Measurements from ENCODE around the gene RCAN3.

Gene RCAN3

DNA sequence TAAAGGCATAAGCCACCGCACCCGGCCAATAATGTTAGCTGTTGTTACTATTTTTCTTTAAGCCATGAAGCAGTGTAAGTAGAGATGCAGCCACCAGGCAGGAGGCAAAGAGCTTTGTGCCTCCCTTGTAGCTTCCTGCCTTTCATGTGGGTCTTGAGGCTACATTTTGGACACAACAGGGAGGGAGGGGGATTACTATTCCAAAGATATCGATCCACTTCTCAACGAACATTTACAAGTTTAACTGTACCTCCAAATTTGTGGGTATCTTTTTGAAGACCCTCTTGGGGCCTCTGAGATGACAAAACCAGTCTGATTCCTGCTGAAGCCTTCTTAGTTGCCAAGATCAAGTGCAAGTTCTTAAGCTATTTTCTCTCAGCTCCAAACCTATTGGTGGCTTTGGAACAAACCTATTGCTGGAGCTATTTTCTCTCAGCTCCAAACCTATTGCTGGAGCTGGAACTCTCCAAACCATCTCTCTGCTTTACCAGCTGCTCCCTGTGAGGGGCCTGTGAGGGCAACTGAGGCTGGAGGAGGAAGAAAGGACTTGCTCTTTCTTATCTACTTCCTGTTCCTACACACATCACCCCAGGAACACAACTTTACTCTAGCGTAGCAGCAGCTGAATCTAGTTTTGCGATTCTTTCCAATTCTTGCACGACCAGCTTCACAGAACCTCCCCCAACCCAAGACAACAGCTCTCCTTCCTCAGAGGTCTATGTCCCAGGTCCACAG is 16.1 kb upstream of the RCAN3 start:
- TF ChIP-seq, protein P1, sequence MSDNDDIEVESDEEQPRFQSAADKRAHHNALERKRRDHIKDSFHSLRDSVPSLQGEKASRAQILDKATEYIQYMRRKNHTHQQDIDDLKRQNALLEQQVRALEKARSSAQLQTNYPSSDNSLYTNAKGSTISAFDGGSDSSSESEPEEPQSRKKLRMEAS (IDR thresholded peaks at IDR 0.05): no peak
- TF ChIP-seq, protein P2, sequence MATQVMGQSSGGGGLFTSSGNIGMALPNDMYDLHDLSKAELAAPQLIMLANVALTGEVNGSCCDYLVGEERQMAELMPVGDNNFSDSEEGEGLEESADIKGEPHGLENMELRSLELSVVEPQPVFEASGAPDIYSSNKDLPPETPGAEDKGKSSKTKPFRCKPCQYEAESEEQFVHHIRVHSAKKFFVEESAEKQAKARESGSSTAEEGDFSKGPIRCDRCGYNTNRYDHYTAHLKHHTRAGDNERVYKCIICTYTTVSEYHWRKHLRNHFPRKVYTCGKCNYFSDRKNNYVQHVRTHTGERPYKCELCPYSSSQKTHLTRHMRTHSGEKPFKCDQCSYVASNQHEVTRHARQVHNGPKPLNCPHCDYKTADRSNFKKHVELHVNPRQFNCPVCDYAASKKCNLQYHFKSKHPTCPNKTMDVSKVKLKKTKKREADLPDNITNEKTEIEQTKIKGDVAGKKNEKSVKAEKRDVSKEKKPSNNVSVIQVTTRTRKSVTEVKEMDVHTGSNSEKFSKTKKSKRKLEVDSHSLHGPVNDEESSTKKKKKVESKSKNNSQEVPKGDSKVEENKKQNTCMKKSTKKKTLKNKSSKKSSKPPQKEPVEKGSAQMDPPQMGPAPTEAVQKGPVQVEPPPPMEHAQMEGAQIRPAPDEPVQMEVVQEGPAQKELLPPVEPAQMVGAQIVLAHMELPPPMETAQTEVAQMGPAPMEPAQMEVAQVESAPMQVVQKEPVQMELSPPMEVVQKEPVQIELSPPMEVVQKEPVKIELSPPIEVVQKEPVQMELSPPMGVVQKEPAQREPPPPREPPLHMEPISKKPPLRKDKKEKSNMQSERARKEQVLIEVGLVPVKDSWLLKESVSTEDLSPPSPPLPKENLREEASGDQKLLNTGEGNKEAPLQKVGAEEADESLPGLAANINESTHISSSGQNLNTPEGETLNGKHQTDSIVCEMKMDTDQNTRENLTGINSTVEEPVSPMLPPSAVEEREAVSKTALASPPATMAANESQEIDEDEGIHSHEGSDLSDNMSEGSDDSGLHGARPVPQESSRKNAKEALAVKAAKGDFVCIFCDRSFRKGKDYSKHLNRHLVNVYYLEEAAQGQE (IDR thresholded peaks at IDR 0.05; ENCODE audit: low read depth): no peak
- TF ChIP-seq FOXM1 (IDR thresholded peaks at IDR 0.05; ENCODE audit: borderline replicate concordance, low read depth): no peak

DNA sequence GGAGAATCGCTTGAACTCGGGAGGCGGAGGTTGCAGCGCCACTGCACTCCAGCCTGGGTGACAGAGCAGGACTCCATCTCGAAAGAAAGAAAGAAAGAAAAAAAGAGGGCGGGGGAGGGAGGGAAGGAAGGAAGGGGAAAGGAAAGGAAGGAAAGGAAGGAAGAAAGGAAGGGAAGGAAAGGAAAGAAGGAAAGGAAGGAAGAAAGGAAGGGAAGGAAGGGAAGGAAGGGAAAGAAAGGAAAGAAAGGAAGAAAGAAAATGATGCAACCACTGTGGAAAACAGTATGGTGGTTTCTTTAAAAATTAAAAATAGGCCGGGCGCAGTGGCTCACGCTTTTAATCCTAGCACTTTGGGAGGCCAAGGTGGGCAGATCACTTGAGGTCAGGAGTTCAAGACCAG is 15.2 kb upstream of the RCAN3 start:
- no peak for TF ChIP-seq EGR1 (IDR thresholded peaks at IDR 0.05)
- no peak for TF ChIP-seq TAF1 (IDR thresholded peaks at IDR 0.05; ENCODE audit: low read depth)
- no peak for TF ChIP-seq CREB1 (IDR thresholded peaks at IDR 0.05; ENCODE audit: low read depth)
- no peak for TF ChIP-seq NFIC (IDR thresholded peaks at IDR 0.05)
- TF ChIP-seq, protein P2 (IDR thresholded peaks at IDR 0.05; ENCODE audit: low read depth): no peak
- no peak for TF ChIP-seq FOXM1 (IDR thresholded peaks at IDR 0.05; ENCODE audit: borderline replicate concordance, low read depth)
- TF ChIP-seq, protein P3, sequence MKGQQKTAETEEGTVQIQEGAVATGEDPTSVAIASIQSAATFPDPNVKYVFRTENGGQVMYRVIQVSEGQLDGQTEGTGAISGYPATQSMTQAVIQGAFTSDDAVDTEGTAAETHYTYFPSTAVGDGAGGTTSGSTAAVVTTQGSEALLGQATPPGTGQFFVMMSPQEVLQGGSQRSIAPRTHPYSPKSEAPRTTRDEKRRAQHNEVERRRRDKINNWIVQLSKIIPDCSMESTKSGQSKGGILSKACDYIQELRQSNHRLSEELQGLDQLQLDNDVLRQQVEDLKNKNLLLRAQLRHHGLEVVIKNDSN (IDR thresholded peaks at IDR 0.05): no peak
- TF ChIP-seq, protein P1 (IDR thresholded peaks at IDR 0.05): no peak

DNA sequence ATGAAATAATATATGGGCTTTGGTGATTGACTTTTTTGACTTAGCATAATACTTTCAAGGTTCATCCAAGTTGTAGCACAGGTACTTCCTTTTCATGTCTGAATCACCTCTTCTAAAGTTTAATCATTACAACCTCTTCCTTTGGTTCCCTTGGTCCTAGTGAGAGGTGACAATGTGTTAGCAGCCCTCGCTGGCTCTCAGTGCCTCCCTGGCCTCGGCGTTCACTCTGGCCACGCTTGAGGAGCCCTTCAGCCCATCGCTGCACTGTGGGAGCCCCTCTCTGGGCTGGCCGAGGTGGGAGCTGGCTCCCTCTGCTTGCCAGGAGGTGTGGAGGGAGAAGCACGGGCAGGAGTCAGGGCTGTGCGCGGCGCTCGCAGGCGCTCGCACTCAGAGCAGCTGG is 13.0 kb upstream of the RCAN3 start:
- no peak for TF ChIP-seq NFIC (IDR thresholded peaks at IDR 0.05)
- TF ChIP-seq CEBPB (IDR thresholded peaks at IDR 0.05): no peak
- no peak for TF ChIP-seq CREB1 (IDR thresholded peaks at IDR 0.05; ENCODE audit: low read depth)
- no peak for TF ChIP-seq TCF12 (IDR thresholded peaks at IDR 0.05; ENCODE audit: low read depth)
- no peak for TF ChIP-seq YY1 (IDR thresholded peaks at IDR 0.05; ENCODE audit: low read depth)
- TF ChIP-seq FOXM1 (IDR thresholded peaks at IDR 0.05; ENCODE audit: borderline replicate concordance, low read depth): no peak
- no peak for TF ChIP-seq EGR1 (IDR thresholded peaks at IDR 0.05)
- TF ChIP-seq, protein P2 (IDR thresholded peaks at IDR 0.05; ENCODE audit: low read depth): no peak
- TF ChIP-seq, protein P1 (IDR thresholded peaks at IDR 0.05): no peak
- no peak for TF ChIP-seq TEAD4 (IDR thresholded peaks at IDR 0.05)

DNA sequence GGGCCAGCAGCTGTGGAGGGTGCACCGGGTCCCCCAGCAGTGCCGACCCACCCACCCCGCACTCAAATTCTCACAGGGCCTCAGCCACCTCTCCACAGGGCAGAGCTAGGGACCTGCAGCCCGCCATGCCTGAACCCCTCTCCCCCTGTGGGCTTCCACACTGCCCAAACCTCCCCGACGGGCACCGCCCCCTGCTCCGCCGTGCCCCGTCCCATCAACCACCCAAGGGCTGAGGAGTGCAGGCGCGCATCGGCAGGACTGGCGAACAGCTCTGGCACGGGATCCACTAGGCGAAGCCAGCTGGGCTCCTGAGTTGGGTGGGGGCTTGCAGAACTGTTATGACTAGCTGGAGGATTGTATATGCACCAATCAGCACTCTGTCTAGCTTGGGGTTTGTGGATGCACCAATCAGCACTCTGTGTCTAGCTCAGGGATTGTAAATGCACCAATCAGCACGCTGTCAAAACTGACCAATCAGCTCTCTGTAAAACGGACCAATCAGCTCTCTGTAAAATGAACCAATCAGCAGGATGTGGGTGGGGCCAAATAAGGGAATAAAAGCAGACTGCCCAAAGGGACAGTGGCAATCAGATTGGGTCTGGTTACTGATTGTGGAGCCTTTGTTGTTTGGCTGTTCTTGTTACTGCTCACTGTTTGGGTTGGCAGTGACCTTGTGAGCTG is 12.4 kb upstream of the RCAN3 start:
- TF ChIP-seq, protein P1 (IDR thresholded peaks at IDR 0.05): no peak
- TF ChIP-seq, protein P3 (IDR thresholded peaks at IDR 0.05): no peak
- TF ChIP-seq ZBTB7A (IDR thresholded peaks at IDR 0.05; ENCODE audit: low read depth): no peak
- no peak for TF ChIP-seq NFIC (IDR thresholded peaks at IDR 0.05)
- no peak for TF ChIP-seq CREB1 (IDR thresholded peaks at IDR 0.05; ENCODE audit: low read depth)

Measured in Ishikawa (cell line).